RCC 7860 (cell line): ENCODE measurements around the gene GSDMA.

ENCODE experiments used
- DNase-seq: peaks from one replicate; pipeline ENCODE4 v3.0.0-alpha.2; 2015; ENCODE audit warnings: low spot score
- FAIRE-seq: peaks from 2 replicates; lab custom pipeline; 2012; peaks lifted over from hg19 to GRCh38; lab: Jason Lieb, UNC

GSDMA gene

DNA sequence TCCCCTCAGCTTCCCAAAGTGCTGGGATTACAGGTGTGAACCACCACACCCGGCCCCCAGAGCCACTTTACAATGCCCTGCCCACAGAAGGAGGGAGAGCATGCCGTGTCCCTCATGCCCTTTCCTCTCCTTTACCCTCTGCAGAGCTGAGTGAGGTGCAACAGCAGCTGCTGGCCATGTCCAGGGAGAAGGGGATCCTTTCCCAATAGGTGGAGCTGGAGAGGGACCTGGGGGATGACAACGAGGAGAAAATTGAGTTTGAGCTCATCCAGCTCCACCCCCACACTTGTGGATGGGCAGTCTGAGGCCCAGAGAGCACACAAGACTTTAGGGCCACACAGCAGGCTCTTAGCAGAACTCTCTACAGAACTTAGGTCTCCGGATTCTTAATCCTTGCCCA lies 7.9 kb upstream of the GSDMA start:
- FAIRE-seq, result no peak

DNA sequence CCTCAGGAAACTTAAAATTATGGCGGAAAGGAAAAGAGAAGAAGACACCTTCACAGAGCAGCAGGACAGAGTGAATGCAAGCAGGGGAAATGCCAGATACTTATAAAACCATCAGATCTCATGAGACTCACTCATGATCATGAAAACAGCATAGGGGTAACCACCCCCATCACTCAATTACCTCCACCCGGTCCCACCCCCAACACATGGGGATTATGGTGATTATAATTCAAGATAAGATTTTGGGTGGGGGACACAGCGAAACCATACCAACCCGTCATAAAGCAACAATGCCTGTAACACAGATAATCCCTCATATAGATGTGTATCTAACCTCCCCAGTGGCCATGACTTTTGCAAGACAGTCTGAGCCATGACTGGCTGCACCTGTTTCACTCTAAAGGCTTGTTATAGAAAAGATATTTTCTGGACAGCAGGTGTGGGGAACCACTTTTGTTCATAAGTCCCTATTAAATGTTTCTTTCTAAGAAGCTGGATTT lies 7.0 kb upstream of the GSDMA start:
- FAIRE-seq (no peak), DNase-seq (no peak)

More for the DNA sequence above, 7.9 kb upstream of the GSDMA start:
- DNase-seq, result no peak

DNA sequence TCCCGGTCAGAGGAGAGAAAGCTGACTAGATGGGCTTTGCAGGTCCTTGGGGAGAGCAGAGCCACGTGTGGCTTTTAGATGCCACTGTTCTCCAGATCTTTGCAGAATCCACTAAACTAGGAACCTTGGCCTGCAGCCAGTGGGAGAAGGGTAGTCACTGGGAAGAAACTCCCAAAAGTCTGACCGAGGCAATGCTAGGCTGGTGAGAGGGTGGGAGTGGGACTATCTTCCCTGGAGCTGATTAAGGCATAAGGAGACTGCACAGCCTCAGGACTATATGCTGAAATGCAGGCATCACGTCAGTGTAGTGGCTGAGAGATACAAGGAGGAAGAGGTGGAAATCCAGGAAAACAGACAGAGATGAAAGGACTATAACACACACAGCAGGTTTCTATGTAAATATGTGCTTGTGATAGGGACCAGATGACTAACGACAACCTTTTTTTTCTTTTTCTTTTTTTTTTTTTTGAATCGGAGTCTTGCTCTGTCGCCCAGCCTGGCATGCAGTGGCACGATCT lies 2.2 kb upstream of the GSDMA start:
- no peak for DNase-seq
- no peak for FAIRE-seq

DNA sequence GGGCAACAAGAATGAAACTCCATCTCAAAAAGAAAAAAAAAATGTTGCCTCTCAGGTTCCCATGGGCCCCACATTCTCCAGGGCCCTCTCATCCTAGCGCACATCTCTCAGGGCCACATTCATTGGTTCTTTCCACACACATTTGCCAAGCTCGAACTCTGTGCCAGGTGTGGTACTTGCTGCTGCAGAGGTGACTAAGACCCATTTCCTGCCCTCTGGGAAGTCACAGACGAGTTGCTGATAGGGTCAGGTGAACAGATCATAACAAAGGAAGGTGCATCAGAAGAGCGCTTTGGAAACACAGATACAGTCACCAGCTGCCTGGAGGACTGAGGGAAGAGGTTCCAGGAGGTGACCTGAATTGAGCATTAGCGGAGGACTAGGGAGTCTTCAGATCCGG lies 1.0 kb downstream of the GSDMA start:
- no peak for FAIRE-seq
- DNase-seq, result peak; percentile 38

DNA sequence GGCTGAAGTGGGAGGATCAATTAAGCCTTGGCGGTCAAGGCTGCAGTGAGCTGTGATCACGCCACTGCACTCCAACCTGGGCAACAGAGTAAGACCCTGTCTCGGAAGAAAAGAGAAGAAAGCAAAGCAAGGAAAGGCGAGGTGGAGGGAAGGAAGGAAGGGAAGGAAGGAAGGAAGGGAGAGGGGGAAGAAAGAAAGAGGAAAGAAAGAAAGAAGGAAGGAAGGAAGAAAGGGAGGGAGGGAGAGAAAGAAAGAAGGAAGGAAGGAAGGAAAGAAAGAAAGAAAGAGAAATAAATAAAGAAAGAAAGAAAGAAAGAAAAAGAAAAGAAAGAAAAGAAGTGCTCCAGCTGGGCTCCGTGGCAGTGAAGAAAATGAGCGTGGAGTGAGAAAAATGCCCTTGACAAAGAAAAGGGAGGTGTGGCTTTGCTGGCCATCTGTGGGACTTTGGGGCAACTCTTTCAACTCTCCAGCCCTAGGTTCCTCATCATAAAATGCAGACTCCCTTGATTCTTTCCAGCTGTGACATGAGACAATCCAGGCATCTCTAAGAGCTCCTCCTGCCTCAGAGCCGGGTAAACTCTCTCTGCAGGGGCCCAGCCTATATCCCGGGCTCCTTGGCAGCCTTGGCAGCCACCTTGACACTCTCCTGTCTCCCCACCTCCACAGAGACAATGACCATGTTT lies 2.4 kb downstream of the GSDMA start:
- FAIRE-seq (no peak), DNase-seq (no peak)

DNA sequence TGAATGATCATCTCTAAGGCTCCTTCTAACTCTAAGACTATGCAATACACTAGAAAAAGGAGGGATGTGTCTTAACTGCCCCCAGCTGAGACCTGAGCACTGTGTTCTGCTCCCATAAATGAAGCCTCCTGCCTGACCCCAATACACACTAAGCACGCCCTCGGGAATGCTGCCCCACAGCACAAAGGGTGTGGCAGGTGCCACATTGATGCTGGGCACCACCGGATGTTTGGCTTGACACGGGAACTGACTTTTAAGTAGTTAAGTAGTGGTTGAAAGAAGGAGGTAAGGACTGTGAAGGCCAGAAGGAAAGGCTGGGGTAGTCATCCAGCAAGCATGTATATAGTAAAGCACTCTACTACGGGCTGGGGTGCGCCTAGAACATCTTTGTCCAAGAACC lies 4.0 kb downstream of the GSDMA start:
- no peak for FAIRE-seq

DNA sequence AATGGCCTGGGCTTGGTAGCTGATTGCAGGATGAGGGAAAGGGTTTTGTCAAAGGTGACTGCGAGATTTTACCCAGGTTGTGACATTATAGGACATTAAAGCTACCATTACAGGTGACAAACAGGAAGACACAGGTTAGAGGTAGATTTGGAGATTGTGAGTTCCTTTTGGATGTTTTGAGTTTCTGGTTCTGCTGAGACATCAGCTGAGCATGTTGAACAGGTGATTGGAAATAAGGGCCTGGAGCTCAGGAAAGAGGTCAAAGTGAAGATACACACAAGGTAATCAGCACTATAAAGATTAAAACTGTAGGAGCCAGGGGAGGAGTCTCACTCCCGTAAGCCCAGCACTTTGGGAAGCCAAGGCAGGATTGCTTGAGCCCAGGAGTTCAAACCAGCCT lies 6.0 kb downstream of the GSDMA start:
- DNase-seq, result no peak
- FAIRE-seq, result no peak

More for the DNA sequence above, 4.0 kb downstream of the GSDMA start:
- DNase-seq, result no peak

DNA sequence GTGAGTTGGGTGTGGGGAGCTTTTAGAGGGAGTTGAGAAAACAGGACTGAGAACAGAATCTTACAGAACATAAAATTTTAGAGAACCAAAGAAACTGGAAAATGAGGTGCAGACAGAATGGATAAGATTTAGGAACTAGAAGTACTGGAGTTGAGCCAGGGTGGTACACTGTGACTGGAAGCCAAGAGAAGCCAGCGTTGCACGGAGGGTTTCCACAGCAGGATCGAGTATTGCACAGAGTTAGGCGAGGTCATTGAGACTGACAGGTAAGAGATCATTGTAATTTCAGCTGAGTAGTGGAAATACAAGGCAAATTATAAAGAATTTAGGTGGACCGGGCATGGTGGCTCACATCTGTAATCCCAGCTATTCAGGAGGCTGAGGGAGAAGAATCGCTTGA lies 6.6 kb downstream of the GSDMA start:
- no peak for DNase-seq
- FAIRE-seq, result no peak

DNA sequence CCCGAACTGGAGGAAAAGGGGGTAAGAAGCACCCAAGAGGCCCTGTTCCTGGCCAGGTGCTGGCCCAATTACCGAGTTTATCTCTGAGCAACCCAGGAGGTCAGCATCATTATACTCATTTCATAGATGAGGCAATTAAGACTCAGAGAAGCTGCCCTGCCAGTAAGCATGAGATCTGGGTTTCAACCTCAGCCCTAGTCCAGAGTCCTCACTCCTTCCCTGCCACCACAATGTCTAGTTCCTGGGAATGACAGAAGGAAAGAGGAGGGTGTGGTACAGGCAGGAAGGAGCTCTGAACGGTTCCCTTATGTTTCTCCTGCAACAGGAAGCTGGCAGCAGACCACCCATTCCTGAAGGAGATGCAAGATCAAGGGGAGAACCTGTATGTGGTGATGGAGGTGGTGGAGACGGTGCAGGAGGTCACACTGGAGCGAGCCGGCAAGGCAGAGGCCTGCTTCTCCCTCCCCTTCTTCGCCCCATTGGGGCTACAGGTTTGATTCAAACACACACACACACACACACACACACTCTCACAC lies 7.4 kb downstream of the GSDMA start:
- no peak for FAIRE-seq
- no peak for DNase-seq

DNA sequence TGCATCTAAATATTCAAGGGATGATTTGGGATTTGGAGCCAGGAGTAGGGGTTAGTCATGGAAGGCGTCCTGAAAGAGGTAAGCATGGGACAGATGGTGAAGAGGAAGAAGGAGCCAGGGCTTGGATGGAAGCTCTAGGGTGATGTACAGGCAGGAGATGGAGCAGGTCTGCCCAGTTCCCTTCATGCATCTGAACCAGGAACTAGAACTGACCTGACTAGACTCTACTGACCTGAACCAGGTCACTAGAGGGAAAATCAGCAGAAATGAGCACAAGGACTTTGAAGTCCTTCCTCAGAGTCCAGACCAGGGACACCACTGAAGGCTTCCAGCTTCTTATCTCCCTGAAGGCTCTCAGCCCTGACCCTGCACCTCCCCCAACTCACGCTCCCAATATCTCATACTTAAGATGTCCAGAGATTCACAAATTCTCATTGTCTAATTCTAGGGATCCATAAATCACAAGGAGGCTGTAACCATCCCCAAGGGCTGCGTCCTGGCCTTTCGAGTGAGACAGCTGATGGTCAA lies 8.3 kb downstream of the GSDMA start:
- DNase-seq (no peak), FAIRE-seq (no peak)

DNA sequence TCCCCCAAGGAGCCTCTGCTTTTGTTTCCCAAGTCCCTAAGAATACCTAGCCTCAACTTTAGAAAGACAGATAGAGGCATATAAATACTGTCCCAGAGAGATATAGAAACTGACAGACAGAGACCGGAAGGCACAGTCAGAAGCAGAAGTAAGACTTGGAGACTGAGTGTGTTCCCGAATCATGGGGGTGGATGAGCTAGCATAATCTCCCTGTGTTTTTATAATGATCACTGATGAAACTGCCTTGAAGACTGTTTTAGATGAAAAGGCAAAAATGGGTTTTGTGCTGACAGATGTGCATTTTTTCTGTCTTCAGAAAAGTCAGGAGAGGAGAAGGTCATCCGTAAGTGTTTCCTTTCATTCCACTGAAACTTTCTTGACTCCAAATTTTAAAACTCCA lies 9.5 kb downstream of the GSDMA start:
- DNase-seq (no peak), FAIRE-seq (no peak)

DNA sequence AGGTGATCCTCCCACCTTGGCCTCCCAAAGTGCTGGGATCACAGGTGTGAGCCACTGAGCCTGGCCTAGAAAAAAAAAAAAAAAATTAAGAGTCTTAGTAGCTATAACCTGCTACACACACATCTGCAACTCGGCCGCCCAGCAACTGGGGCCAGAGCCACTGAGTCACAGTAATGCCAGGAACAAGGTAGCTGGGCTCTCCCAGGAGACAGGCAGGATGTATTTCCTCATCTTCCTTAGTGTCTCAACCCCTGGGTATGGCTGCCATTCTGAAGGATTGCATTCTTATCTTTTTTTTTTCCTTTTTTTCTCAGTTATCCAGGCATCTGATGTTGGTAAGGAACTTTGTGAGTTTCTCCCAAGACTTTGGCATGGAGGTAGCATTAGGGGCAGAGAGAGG lies 10.7 kb downstream of the GSDMA start:
- FAIRE-seq (no peak), DNase-seq (peak; percentile 62)

DNA sequence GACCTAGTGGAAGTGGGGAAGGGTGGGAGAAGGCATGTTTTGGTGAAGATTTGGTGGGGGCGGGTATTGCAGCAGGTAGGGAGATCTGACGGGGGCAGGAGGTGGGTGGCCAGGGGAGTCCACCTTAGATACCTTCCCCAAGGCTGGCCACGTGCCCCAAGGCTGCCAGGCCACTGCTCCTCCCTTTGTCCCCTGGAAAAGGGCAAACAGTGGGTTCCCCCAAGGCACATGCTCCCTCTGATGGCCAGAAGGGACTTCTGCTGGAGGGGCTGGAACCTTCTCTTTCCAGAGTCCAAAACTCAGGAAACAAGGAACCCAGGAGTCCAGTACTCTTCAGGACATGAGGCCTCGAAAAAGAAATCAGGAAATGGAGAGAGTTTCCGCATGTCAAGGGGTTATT lies 11.6 kb downstream of the GSDMA start:
- FAIRE-seq (no peak), DNase-seq (no peak)

DNA sequence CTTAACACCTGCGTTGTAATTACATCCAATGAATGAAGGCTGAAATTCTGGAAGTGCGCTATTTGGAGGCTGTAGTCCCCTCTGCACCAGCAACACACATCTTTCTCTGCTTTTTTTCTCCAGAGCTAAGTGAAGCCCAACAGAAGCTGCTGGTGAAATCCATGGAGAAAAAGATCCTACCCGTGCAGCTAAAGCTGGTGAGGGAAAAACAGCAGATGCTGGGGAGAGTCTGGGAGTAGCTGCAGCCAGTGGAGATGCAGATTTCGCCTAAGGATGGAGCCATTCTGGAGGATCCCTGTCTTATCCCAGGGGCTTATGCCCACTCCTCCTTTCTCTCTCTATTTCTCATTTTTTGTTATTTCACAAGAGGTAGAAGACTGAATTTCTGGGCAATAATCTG lies 13.0 kb downstream of the GSDMA start:
- no peak for FAIRE-seq

DNA sequence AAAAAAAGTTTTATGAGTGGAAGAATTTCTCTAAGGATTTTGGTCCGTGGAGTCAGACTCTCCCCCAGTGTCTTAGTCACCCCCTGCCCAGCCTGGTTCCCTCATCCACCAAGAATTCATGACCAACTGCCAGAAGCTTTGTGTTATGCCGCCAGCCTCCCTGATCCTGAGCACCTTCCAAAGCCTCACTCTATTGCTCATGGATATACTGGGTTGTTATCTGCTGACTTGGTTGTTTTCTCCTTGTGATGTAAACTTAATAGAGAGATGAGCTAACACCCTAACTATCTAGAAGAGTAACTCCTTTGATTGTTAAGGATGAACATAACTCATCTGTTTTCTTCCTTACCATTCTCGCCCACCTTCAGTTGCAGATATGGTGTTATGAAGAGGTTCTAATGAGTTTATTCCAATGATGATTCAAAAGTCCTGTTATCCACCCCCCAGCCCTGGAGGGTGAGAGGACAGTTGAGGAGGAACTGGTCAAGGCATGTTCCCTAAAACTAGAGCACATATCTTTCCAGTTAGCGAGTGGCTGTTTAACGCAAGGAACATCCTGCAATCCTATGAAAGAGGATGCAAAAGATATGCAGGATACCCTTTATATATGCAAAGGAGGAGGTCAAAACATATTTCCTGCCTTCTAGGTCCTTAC lies 16.3 kb downstream of the GSDMA start:
- FAIRE-seq (peak; percentile 74), DNase-seq (peak; percentile 98)

More for the DNA sequence above, 13.0 kb downstream of the GSDMA start:
- DNase-seq, result no peak

DNA sequence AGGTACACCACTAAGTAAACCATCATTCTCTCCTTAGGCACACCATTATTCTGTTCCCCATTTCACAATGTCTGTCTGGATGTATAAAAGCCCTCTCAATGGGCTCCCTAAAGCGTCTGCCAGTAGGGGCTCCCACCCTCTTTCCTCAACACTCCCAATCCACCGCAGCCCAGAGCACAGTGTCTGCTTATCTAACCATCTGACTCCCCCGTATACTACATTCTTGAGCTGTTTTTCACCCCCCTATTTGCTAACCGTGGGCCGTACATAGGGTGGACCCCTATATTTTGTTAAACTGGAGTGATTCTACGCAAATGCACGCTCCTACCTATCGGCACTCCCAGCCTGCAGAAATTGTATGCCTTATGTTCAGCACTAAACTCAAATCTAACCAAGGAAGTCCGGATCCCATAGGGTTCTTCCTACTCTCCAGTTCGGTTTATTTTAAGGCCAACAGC lies 17.1 kb downstream of the GSDMA start:
- peak; percentile 28 for DNase-seq

DNA sequence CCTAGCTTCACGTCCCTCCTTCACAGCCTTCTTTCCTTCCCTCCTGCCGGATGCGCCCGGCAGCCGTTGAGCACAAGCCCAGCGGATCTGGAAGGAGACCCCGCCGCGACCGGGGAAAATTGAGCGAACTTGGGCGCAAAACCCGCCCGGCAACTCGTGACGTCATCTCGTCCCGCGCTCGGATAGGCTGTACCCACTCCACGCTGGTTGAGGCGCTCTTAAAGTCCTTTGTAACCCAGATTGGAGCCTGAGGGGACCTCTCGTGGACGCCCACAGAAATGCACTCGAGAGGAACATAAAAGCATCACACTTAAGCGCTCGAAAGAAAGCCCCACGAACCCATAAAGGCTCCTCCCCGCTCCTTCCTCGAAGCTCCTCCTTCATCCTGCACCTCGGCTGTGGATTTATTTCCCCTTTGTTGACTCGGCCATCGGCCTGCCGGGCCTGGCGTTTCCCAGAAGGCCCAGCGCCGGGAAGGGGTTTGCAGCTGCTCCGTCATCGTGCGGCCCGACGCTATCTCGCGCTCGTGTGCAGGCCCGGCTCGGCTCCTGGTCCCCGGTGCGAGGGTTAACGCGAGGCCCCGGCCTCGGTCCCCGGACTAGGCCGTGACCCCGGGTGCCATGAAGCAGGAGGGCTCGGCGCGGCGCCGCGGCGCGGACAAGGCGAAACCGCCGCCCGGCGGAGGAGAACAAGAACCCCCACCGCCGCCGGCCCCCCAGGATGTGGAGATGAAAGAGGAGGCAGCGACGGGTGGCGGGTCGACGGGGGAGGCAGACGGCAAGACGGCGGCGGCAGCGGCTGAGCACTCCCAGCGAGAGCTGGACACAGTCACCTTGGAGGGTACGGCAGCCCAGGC lies 17.8 kb downstream of the GSDMA start, which contains the start of gene PSMD3:
Gene PSMD3, plus strand, starts transcription at position 457 of the 856 bp plus-strand sequence. Its CDS starts 164 bp downstream, at position 621.
- peak; percentile 99 for DNase-seq
- peak; percentile 91 for FAIRE-seq

More for the DNA sequence above, 17.1 kb downstream of the GSDMA start:
- no peak for FAIRE-seq

DNA sequence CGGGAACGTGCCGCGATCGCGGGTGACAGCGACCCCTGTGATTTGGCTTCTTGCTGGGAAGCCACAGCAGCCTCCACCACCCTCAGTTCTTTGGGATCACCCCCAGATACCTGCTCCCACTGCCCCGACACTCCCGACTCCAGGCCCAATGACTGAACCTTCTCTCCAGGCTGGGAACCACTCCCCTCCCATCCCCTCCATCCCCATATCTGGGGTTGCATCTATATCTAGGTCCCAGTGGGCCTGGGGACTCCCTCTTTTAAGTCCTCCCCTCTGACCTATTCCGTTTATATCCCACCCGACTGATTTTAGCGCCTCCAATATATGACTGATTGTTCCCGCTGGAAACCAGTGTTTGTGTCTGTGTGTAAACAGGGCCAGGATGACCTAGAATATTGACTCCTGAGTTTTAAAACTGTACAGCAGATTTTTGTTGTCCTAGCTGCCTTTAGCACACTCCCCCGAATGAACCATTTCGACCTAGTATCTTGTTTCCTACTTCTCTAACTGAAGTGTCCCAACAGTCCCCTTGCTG lies 18.5 kb downstream of the GSDMA start:
- no peak for DNase-seq

DNA sequence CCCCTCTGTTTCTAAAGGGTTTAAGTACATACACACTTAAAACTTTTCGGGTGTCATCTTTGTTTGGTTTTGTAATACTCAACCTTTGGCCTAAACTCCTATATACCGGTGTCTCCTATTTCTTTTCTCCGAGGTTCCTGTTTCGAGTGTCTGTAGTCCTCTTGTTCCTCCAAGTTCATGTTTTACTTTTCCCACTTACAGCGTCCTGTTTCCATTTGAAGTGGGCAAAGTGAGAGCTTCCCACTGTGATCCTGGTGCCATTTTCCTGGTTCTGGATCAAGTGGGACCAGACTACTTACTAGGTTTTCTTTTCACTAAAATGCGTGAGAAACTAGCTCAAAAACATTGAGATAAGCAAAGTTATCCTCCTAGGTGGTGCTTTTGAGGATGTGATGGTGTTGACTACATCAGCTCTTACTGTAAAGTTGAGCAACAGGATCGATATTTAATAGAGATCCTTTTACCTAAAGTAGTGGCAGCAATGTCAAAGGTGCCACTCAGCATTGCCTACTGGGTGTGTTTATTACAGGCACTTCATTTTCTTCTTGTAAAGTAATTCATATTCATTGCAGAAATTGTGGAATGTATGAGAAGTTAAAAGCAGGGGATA lies 19.1 kb downstream of the GSDMA start:
- FAIRE-seq, result no peak
- no peak for DNase-seq

More for the DNA sequence above, 18.5 kb downstream of the GSDMA start:
- FAIRE-seq, result no peak
